Measurements from ENCODE around the gene WSCD2.

Gene WSCD2

GRCh38 chr12:108270849-108271143, 141.7 kb downstream of the WSCD2 start:
- no peaks in the 10 kb centered on the region for H3K79me2 ChIP-seq (ENCODE audit: insufficient read depth, low read length)
- H3K4me2 ChIP-seq (ENCODE audit: low read depth, low read length, poor library complexity, severe bottlenecking): no peak overlapping the region
- H3K9ac ChIP-seq (ENCODE audit: low read depth, low read length, poor library complexity, severe bottlenecking): no peak overlapping the region
- H3K4me3 ChIP-seq (ENCODE audit: low read length, poor library complexity, severe bottlenecking): no peak overlapping the region
- no peaks in the 10 kb centered on the region for H3K27me3 ChIP-seq (ENCODE audit: insufficient read depth, low read length, poor library complexity, severe bottlenecking)
- no peaks in the 10 kb centered on the region for H3K9me3 ChIP-seq (ENCODE audit: insufficient read depth, low read depth, low read length)
- no peaks in the 10 kb centered on the region for H3K9me2 ChIP-seq (replicated peaks; ENCODE audit: low read depth, low read length)
- no peaks in the 10 kb centered on the region for H3K36me3 ChIP-seq (ENCODE audit: insufficient read depth, low read length)
- no peaks in the 10 kb centered on the region for H3K4me1 ChIP-seq (ENCODE audit: insufficient read depth, low read length, poor library complexity, severe bottlenecking)
- no peak for TF ChIP-seq CTCF (conservative IDR thresholded peaks at IDR 0.05; ENCODE audit: low read length)
- TF ChIP-seq EZH2phosphoT487 (IDR thresholded peaks at IDR 0.05; ENCODE audit: borderline replicate concordance): no peak
- H3F3A ChIP-seq (ENCODE audit: low read depth): no peaks in the 10 kb centered on the region
- H2AFZ ChIP-seq (ENCODE audit: low read length): no peak overlapping the region
- H4K20me1 ChIP-seq (ENCODE audit: insufficient read depth, low read length, poor library complexity, severe bottlenecking): no peaks in the 10 kb centered on the region

DNA sequence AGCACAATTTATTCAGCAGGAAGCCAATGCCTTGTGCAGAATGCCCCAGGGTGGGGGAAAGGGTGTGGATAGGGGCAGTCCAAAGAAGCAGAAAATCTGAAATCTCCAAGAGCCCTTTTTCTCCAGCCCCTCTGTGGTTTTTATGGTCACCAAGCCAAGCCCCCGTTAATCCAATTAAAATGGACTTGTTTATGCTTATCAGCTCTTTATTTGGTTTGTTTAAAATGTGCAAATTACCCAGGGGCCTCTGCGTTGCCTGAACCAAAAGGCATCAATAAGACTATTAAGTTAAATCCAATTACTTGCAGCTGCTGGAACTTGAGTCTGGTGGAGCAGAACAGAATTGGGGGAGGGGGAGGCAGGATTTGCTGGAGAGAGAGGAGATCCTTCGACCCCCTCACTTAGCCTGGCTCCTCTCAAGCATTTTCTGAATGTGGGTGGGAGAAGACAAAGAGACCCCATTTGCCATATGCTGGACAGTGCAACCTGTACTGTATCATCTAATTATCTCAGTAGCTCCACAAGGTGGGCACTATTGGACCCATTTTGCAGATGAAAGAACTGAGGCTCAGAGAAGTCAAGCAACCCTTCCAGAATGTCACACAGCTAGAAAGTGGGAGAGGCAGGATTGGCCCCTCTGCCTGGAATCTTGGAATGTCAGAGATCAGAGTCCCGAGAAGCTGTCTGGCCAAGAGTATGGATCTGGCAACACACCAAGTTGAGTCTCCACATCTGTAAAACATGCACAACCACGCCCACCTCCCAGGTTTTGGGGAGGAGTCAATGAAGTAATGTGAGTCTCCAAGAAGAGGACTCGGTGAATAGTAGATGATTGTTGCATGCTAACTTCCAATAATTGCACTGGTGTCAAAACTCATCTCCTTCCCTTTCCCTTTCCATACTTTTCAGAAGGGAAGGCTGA, 143.1 kb downstream of the WSCD2 start:
- no peak overlapping the region for H3K9ac ChIP-seq (ENCODE audit: low read depth, low read length, poor library complexity, severe bottlenecking)
- H3K4me1 ChIP-seq (ENCODE audit: insufficient read depth, low read length, poor library complexity, severe bottlenecking): no peaks in the 10 kb centered on the region
- no peak overlapping the region for H3K4me3 ChIP-seq (ENCODE audit: low read length, poor library complexity, severe bottlenecking)
- H2AFZ ChIP-seq (ENCODE audit: low read length): no peak overlapping the region
- H4K20me1 ChIP-seq (ENCODE audit: insufficient read depth, low read length, poor library complexity, severe bottlenecking): no peaks in the 10 kb centered on the region
- TF ChIP-seq EZH2phosphoT487 (IDR thresholded peaks at IDR 0.05; ENCODE audit: borderline replicate concordance): no peak
- TF ChIP-seq CTCF (conservative IDR thresholded peaks at IDR 0.05; ENCODE audit: low read length): no peak
- no peaks in the 10 kb centered on the region for H3K9me3 ChIP-seq (ENCODE audit: insufficient read depth, low read depth, low read length)
- H3K36me3 ChIP-seq (ENCODE audit: insufficient read depth, low read length): no peaks in the 10 kb centered on the region
- H3K9me2 ChIP-seq (replicated peaks; ENCODE audit: low read depth, low read length): no peaks in the 10 kb centered on the region
- no peak overlapping the region for H3K4me2 ChIP-seq (ENCODE audit: low read depth, low read length, poor library complexity, severe bottlenecking)
- H3K27me3 ChIP-seq (ENCODE audit: insufficient read depth, low read length, poor library complexity, severe bottlenecking): no peaks in the 10 kb centered on the region
- no peaks in the 10 kb centered on the region for H3F3A ChIP-seq (ENCODE audit: low read depth)
- no peaks in the 10 kb centered on the region for H3K79me2 ChIP-seq (ENCODE audit: insufficient read depth, low read length)

GRCh38 chr12:108273217-108273616, 144.1 kb downstream of the WSCD2 start:
- Histone ChIP-seq H3K9ac (ENCODE audit: low read depth, low read length, poor library complexity, severe bottlenecking) (no peak overlapping the region), H3K9me3 (ENCODE audit: insufficient read depth, low read depth, low read length) (no peaks in the 10 kb centered on the region), H3K4me3 (ENCODE audit: low read length, poor library complexity, severe bottlenecking) (no peak overlapping the region), H3K4me1 (ENCODE audit: insufficient read depth, low read length, poor library complexity, severe bottlenecking) (no peaks in the 10 kb centered on the region), H3K79me2 (ENCODE audit: insufficient read depth, low read length) (no peaks in the 10 kb centered on the region), H3K4me2 (ENCODE audit: low read depth, low read length, poor library complexity, severe bottlenecking) (no peak overlapping the region), H3K27me3 (ENCODE audit: insufficient read depth, low read length, poor library complexity, severe bottlenecking) (no peaks in the 10 kb centered on the region), H3F3A (ENCODE audit: low read depth) (no peaks in the 10 kb centered on the region), H3K9me2 (replicated peaks; ENCODE audit: low read depth, low read length) (no peaks in the 10 kb centered on the region), H2AFZ (ENCODE audit: low read length) (no peak overlapping the region), H3K36me3 (ENCODE audit: insufficient read depth, low read length) (no peaks in the 10 kb centered on the region), H4K20me1 (ENCODE audit: insufficient read depth, low read length, poor library complexity, severe bottlenecking) (no peaks in the 10 kb centered on the region)
- TF ChIP-seq EZH2phosphoT487 (IDR thresholded peaks at IDR 0.05; ENCODE audit: borderline replicate concordance): no peak
- no peak for TF ChIP-seq CTCF (conservative IDR thresholded peaks at IDR 0.05; ENCODE audit: low read length)

Data from Loucy (cell line).